GM19455 (cell line): Measurements from ENCODE around the gene NAV2.

Experiments used
- ATAC-seq: cut with Tn5 transposase; IDR thresholded peaks from one replicate; pipeline ENCODE4 v1.9.1; 2021; ENCODE audit not compliant: unreplicated experiment

NAV2 gene

DNA sequence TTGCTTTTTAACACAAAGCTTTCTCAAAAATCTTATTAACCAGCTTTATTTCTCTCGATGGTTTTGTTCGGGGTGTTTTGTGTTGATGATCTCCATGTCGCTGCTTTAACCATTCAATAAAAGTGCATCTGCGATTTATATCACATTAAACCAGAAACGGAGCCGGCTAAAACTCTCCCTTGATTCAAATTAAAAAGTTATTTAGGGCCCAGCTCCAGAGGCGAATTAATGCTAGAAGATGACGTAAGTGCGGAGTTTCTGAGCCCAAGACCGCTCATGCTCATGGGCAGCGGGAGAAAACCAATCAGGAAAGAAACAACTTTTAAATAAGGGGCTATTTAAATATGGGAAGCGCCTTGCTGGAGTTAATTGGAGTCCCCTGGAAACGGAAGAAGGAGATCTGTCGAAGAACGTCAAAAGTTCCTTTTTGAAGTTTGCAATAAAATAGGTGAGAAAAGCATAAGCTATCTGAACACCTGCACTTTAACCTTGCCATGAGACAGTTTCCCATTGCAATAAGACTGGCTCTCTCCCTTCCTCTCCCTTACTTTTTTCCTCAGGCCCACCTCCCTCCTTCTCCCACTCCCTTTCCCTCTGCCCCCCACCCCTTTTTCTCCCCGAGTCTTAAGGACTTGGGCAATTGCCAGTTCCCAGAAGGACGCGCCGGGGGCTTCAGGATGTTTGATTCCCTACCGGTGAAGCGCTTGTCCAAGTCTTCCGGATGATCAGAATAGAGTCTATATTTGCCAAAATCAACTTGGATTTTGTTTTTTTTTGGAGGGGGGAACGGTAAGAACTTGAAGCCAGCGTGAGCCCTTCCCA lies 449.5 kb downstream of the NAV2 start:
- ATAC-seq, result no peak

DNA sequence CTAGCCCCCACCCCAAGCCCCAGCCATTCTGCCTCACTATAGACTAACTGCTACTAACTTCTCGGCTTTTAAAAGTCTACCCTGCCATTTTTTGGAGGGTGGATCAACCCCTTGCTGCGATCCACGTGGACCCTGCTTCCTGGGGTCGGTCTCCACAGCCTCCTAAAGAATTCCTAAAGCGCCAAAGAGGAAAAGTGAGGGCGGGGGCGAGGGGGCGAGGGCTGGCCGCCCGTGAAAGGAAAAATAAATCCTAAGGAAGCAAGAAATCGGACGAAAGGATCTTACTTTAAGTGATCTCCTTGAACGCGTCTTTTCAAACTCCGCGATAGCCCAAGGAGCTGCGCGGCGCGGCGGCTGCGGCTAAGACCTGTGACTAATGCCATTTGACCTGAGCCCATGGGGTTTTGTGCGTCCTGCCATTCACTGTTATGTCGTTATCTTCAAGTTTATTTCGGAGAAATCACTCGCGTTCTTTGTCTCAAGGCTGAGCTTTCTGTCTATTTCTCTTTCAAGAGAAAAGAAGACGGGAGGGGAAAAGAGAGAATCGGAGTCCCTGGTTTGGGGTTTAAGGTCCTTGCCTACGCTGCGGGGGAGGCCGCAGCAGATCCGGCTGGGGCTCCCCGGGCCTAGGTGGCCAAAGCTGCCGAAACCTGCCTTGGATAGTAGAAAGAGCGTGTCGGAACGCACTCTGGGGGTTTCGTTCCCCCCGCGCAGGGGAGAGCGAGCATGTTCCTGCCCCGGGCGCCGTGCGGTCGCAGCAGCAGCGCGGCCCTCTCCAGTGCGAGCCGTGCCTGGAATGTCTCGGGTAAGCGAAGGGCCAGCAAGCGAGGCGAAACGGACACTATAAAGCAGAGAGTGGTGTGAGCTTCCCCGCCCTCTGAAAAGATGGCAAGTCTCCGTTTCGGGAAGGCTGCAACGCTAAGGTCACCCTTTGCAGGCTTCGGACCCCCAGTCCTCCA lies 450.5 kb downstream of the NAV2 start:
- ATAC-seq, result no peak

DNA sequence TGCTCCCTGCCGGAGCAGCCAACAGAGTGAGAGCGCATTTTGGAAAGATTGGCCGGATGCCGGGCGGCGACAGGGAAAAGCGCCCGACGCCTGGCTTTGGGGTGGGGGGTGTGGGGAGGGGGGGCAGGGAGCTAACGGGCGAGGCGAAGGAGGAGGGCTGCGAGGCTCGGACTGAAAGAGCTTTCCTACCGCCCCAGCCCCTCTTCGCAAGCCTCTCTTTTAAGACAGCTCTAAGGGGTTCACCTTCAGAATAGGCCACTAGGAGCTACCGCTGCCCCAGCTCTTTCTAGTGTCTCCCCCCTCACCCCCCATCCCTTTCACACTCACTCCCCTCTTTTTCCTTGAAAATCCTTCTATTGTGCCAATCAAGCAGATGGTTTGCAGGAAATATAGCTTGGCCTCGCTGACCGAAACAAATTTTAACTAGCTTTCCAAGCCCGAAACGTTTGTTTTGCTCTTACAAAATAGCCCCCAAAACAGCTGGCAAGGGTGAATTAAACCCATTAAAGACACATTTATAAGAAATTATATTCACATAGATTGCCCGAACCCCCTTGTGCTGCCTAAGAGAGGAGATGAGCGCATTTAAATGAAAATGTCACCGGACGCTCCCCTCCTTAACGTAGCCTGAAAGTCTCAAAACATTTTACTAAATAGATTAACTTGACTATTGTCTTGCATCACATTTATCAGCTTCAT lies 451.3 kb downstream of the NAV2 start:
- ATAC-seq, result no peak
